ENCODE data around the gene IGSF21. TPM values are rescaled to one million over a fixed set of nuclear protein-coding genes. Genes with fewer than 3 reads are reported as not detected.

Gene IGSF21
- total RNA-seq, 2 donors from 2014 or later = 4.6 to 8.5 TPM

DNA sequence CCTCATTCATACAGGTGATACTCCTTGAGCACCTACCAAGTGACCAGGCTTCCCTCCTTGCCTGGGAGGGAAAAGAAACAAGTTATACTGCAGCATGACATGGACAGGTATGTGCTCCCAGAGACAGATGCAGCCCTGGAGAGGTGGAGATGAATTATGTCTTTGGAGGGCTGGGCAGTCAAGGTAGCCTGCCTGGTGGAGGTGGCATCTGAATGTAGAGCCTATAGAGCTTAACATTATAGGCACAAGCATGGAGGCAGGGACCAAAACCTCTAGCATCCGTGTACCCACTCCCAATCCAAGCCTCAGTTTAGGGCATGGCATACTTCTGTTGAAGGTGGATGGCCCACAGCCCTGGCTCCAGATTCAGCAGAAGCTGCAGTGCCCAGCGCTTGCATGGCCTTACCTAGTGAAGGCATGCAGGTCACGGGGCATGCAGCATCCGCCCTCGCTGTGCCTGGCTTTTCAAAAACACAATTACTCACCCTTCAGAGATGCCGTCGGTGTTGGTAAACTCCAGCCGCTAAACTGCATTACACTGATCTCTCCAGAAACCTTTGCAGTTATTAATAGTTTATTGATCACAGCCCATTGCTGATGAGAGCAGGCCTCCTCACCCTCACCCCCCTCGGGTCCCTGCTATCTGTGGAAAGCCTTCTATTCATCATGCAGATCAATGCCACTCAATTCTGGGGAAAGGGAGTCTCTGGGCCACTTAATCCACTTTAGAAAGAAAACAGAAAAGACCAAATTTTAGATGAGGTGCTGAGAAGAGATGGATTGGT lies 222.1 kb downstream of the IGSF21 start:
- WGBS = 90% methylated on average over 9 of the region's 9 CpGs
- DNase-seq (ENCODE audit: low spot score) = no peak
- H3K4me3 ChIP-seq = no peak overlapping the region
- no peak for TF ChIP-seq POLR2A (IDR thresholded peaks at IDR 0.05)
- TF ChIP-seq POLR2AphosphoS5 (IDR thresholded peaks at IDR 0.05) = no peak
- no peak for TF ChIP-seq CTCF (IDR thresholded peaks at IDR 0.05)
- no peak overlapping the region for H3K27ac ChIP-seq
- no peaks in the 10 kb centered on the region for H3K36me3 ChIP-seq
- H3K9me3 ChIP-seq = no peaks in the 10 kb centered on the region
- H3K4me1 ChIP-seq (replicated peaks) = no peaks in the 10 kb centered on the region
- intact Hi-C loops (cut with DNase I) = no loop called here
- no peaks in the 10 kb centered on the region for H3K27me3 ChIP-seq (replicated peaks; ENCODE audit: insufficient read depth)

DNA sequence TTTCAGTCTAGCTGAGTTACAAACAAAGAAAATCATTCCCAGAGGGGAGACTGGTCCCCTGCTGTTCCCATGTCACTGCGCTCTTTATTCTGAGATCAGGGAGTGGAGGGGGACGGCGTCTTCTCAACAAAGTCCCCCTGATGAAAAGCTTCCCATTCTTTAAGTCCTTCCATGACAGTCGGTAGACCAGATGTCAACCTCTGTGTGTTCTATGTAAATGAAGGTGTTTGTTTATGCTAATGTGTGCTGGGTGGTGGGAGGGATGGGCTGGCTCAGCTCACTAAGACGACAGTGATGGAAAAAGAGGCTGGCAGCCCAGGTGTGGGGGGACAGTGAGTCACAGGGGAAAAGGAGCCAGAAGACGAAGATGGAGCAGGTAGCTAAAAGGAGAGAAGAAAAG lies 225.0 kb downstream of the IGSF21 start:
- TF ChIP-seq POLR2A (IDR thresholded peaks at IDR 0.05) (no peak), CTCF (IDR thresholded peaks at IDR 0.05) (no peak), POLR2AphosphoS5 (IDR thresholded peaks at IDR 0.05) (no peak)

GRCh38 chr1:18333220-18333619 lies 225.6 kb downstream of the IGSF21 start:
- H3K4me1 ChIP-seq (replicated peaks) = no peaks in the 10 kb centered on the region
- H3K9me3 ChIP-seq = no peaks in the 10 kb centered on the region
- TF ChIP-seq CTCF (IDR thresholded peaks at IDR 0.05) (no peak), POLR2AphosphoS5 (IDR thresholded peaks at IDR 0.05) (no peak), POLR2A (IDR thresholded peaks at IDR 0.05) (no peak)
- no peak for DNase-seq (ENCODE audit: low spot score)
- no peaks in the 10 kb centered on the region for H3K36me3 ChIP-seq
- intact Hi-C loops (cut with DNase I) = no loop called here
- H3K27me3 ChIP-seq (replicated peaks; ENCODE audit: insufficient read depth) = no peaks in the 10 kb centered on the region
- H3K27ac ChIP-seq = no peak overlapping the region
- no peak overlapping the region for H3K4me3 ChIP-seq
- 68% methylated on average over 3 of the region's 3 CpGs for WGBS

More for the DNA sequence above, 225.0 kb downstream of the IGSF21 start:
- no peak for DNase-seq (ENCODE audit: low spot score)
- Histone ChIP-seq H3K36me3 (no peaks in the 10 kb centered on the region), H3K27me3 (replicated peaks; ENCODE audit: insufficient read depth) (no peaks in the 10 kb centered on the region), H3K4me3 (no peak overlapping the region), H3K4me1 (replicated peaks) (no peaks in the 10 kb centered on the region), H3K9me3 (no peaks in the 10 kb centered on the region), H3K27ac (no peak overlapping the region)
- WGBS = 39% methylated on average over 6 of the region's 6 CpGs
- intact Hi-C loops (cut with DNase I) = no loop called here

DNA sequence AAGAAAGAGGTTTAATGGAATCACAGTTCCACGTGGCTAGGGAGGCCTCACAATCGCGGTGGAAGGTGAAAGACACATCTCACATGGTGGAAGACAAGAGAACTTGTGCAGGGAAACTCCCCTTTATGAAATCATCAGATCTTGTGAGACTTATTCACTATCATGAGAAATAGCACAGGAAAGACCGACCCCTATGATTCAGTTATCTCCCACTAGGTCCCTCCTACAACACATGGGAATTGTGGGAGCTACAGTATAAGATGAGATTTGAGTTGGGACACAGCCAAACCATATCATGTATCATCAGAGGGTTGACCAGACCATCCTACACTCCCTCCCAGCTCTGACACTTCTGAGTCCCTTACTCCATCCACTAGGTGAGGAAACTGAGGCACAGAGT lies 229.2 kb downstream of the IGSF21 start:
- peaks cover 3% of the 10 kb centered on the region for H3K27me3 ChIP-seq (replicated peaks; ENCODE audit: insufficient read depth)
- H3K27ac ChIP-seq = no peak overlapping the region
- WGBS = 82% methylated on average over 4 of the region's 4 CpGs
- H3K4me1 ChIP-seq (replicated peaks) = no peaks in the 10 kb centered on the region
- TF ChIP-seq POLR2A (IDR thresholded peaks at IDR 0.05) (no peak), CTCF (IDR thresholded peaks at IDR 0.05) (no peak), POLR2AphosphoS5 (IDR thresholded peaks at IDR 0.05) (no peak)
- no peak overlapping the region for H3K4me3 ChIP-seq
- H3K36me3 ChIP-seq = no peaks in the 10 kb centered on the region
- H3K9me3 ChIP-seq = no peaks in the 10 kb centered on the region
- no peak for DNase-seq (ENCODE audit: low spot score)
- intact Hi-C loops (cut with DNase I) = no loop called here

- no peak for DNase-seq (ENCODE audit: low spot score)
- Histone ChIP-seq H3K4me3 (no peak overlapping the region), H3K27ac (no peak overlapping the region), H3K36me3 (no peaks in the 10 kb centered on the region), H3K27me3 (replicated peaks; ENCODE audit: insufficient read depth) (peaks cover 3% of the 10 kb centered on the region), H3K4me1 (replicated peaks) (no peaks in the 10 kb centered on the region), H3K9me3 (no peaks in the 10 kb centered on the region)
- WGBS = 80% methylated on average over 9 of the region's 9 CpGs
- intact Hi-C loops (cut with DNase I) = no loop called here
- TF ChIP-seq POLR2AphosphoS5 (IDR thresholded peaks at IDR 0.05) = no peak
- TF ChIP-seq POLR2A (IDR thresholded peaks at IDR 0.05) = no peak
- no peak for TF ChIP-seq CTCF (IDR thresholded peaks at IDR 0.05)
These were observed 230.2 kb downstream of the IGSF21 start for GRCh38 chr1:18337757-18338156.

Measured in prostate gland (tissue), 2 donors.